ENCODE data around the gene COQ10A. TPM values are rescaled to one million over a fixed set of nuclear protein-coding genes. Genes with fewer than 3 reads are reported as not detected.

Gene COQ10A
- total and polyA plus RNA-seq, 2 of the 13 experiments (the other 11 are each of a cell fraction or from before 2014, with no cell fraction given) = 21.0 to 37.3 TPM

GRCh38 chr12:56315622-56316473, 49.1 kb downstream of the COQ10A start, which contains the start of gene CNPY2 (continued):
- peak; percentile 95; the same call in 1 of the 2 replicates for TF ChIP-seq ZMYM4 (CRISPR knock-in tag; IDR thresholded peaks at IDR 0.05)
- TF ChIP-seq ZNF839 (CRISPR knock-in tag; IDR thresholded peaks at IDR 0.05; ENCODE audit: borderline replicate concordance) = peak; percentile 30; the same call in 1 of the 2 replicates
- peak; percentile 81; the same call in 1 of the 2 replicates for TF ChIP-seq ZNF605 (CRISPR knock-in tag; IDR thresholded peaks at IDR 0.05)
- TF ChIP-seq ATF3 (CRISPR knock-in tag; IDR thresholded peaks at IDR 0.05) = peak; percentile 27; the same call in 1 of the 2 replicates
- TF ChIP-seq AHR (CRISPR knock-in tag; IDR thresholded peaks at IDR 0.05) = no peak
- no peak for TF ChIP-seq ZNF512B (CRISPR knock-in tag; IDR thresholded peaks at IDR 0.05; ENCODE audit: borderline replicate concordance)
- TF ChIP-seq XRCC5 (optimal IDR thresholded peaks at IDR 0.05; ENCODE audit: low read length) = peak; percentile 30
- TF ChIP-seq ZNF614 (CRISPR knock-in tag; IDR thresholded peaks at IDR 0.05; ENCODE audit: borderline replicate concordance) = no peak
- TF ChIP-seq ZNF333 (CRISPR knock-in tag; IDR thresholded peaks at IDR 0.05; ENCODE audit: borderline replicate concordance) = no peak
- TF ChIP-seq THAP11 (CRISPR knock-in tag; IDR thresholded peaks at IDR 0.05) = peak; percentile 98
- peak; percentile 20; the same call in 1 of the 2 replicates for TF ChIP-seq FOSL2 (CRISPR knock-in tag; IDR thresholded peaks at IDR 0.05)
- peak; percentile 74; the same call in 1 of the 2 replicates for TF ChIP-seq TMF1 (CRISPR knock-in tag; IDR thresholded peaks at IDR 0.05; ENCODE audit: low read depth)
- no peak for TF ChIP-seq ZMYM3 (CRISPR knock-in tag; IDR thresholded peaks at IDR 0.05)
- TF ChIP-seq ZFP41 (CRISPR knock-in tag; IDR thresholded peaks at IDR 0.05; ENCODE audit: borderline replicate concordance) = no peak
- no peak for TF ChIP-seq ZNF20 (CRISPR knock-in tag; IDR thresholded peaks at IDR 0.05)
- no peak for TF ChIP-seq KDM4B (CRISPR knock-in tag; IDR thresholded peaks at IDR 0.05)
- no peak for TF ChIP-seq MLLT10 (CRISPR knock-in tag; IDR thresholded peaks at IDR 0.05)
- TF ChIP-seq NR2F2 (IDR thresholded peaks at IDR 0.05; ENCODE audit: borderline replicate concordance, low read depth) = peak; percentile 10; the same call in 1 of the 2 replicates
- TF ChIP-seq NPAS2 (CRISPR knock-in tag; IDR thresholded peaks at IDR 0.05; ENCODE audit: borderline replicate concordance) = no peak
- TF ChIP-seq NFYC (CRISPR knock-in tag; IDR thresholded peaks at IDR 0.05) = peak; percentile 71
- peak; percentile 40; the same call in 1 of the 2 replicates for TF ChIP-seq ZNF75D (CRISPR knock-in tag; IDR thresholded peaks at IDR 0.05; ENCODE audit: borderline replicate concordance)
- no peak for TF ChIP-seq CENPX (CRISPR knock-in tag; IDR thresholded peaks at IDR 0.05)
- peak; percentile 93 for TF ChIP-seq SAP130 (CRISPR knock-in tag; IDR thresholded peaks at IDR 0.05; ENCODE audit: low read depth)
- TF ChIP-seq ZNF850 (CRISPR knock-in tag; conservative IDR thresholded peaks at IDR 0.05) = no peak
- no peak for TF ChIP-seq ZNF230 (CRISPR knock-in tag; IDR thresholded peaks at IDR 0.05)
- TF ChIP-seq KMT2A (CRISPR knock-in tag; IDR thresholded peaks at IDR 0.05) = peak; percentile 74
- TF ChIP-seq FOXA1 (IDR thresholded peaks at IDR 0.05) = no peak
- TF ChIP-seq FOXA1 (CRISPR knock-in tag; IDR thresholded peaks at IDR 0.05) = no peak
- no peak for TF ChIP-seq ZNF282 (IDR thresholded peaks at IDR 0.05; ENCODE audit: partially characterized antibody)
- no peak for TF ChIP-seq SIX4 (CRISPR knock-in tag; IDR thresholded peaks at IDR 0.05)

All from HepG2 (cell line).